Raji (cell line): ENCODE results near the gene CEP295NL.

Experiments used
- POLR2A ChIP-seq: IDR thresholded peaks from 2 replicates; pipeline ENCODE4 v1.6.1; 2011; ENCODE audit warnings: low read depth, low read length, control low read depth; ENCODE audit not compliant: insufficient read depth

CEP295NL gene

DNA sequence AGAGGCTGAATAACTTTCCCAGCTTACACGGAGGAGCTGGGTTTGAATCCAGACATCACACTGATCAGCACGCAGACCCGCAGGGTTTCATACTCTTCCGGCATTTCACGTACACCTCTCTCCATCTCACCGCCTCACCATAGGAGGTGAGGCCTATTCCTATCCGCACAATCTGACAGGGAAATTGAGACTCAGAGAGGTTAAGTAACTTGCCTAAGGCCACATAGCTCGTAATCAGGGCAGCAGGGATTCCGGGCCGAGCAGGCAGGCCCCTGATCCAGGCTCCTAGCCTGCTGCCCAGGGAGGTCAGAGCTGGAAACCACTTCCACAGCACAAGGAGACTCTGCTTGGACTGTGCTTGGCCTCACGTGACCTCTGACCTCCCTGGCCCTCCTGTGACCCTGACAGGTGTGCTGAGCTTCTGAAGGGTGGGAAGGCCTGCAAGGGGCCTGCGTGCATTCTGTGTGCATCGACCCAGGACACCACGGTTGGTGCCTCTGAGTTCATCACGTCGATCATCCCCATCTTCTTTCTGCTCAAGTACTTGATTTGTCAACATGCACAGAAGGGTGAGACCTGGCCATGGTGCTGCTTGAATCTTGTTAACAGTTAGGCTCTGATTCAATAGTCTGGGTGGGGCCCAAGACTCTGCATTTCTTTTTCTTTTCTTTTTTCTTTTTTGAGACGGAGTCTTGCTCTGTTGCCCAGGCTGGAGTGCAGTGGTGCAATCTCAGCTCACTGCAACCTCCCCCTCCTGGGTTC, 4.7 kb downstream of the CEP295NL start:
- no peak for TF ChIP-seq POLR2A

DNA sequence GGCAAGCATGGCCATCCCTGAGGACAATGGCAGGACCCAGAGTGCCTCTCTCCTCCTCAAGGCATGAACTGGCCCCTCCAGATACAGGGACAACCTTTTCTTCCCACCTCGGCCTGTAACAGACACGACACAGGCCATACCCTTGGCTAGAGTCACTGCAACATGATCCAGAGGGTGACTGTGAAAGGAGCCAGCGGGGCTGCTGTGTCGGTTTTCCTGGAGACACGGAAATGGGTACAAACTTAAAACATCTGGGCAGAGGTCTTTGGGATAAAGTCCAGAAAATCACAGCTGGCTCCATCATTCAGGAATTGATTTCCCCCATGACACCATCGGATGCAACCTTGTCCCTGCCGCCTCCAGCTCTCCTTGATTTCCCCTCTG, 5.3 kb downstream of the CEP295NL start:
- no peak for TF ChIP-seq POLR2A

DNA sequence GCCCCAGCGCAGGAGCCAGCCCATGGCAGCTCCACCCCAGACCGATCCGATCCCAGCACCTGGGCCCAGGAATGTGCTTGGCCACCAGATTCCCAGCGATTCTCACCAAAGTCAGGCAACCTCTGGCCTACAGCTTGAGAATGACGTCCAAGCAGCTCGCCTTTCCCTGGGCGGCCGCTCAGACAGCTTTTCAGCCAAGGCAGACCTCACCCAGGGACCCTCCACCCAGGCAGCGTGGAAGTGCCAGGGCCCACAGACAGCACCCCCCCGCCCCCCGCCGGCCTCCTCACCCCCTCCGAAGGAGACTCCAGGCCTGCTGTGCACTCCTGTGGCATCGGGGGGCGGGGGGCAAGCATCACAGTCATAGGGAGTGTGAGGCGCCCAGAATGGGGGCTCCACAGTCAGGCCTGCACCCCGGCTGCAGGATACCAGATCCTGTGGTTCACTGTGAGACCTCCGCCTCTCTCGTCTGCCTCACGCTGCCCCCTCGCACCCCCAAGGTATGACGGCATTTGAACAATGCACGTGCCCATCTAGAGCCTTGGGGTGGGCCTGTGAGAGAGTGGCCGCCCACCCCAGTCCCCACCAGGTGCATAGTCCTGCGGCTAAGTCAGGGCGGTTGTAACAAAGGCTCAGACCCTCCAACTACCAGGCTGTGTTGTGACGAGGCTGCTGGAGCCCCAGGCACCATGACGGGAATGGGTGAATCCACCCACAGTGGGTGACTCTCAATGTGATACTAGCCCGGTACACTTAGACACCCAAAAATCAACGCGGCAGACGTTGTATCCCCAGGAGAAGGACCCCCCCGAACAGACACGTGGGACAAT, 6.0 kb downstream of the CEP295NL start:
- TF ChIP-seq POLR2A = no peak

DNA sequence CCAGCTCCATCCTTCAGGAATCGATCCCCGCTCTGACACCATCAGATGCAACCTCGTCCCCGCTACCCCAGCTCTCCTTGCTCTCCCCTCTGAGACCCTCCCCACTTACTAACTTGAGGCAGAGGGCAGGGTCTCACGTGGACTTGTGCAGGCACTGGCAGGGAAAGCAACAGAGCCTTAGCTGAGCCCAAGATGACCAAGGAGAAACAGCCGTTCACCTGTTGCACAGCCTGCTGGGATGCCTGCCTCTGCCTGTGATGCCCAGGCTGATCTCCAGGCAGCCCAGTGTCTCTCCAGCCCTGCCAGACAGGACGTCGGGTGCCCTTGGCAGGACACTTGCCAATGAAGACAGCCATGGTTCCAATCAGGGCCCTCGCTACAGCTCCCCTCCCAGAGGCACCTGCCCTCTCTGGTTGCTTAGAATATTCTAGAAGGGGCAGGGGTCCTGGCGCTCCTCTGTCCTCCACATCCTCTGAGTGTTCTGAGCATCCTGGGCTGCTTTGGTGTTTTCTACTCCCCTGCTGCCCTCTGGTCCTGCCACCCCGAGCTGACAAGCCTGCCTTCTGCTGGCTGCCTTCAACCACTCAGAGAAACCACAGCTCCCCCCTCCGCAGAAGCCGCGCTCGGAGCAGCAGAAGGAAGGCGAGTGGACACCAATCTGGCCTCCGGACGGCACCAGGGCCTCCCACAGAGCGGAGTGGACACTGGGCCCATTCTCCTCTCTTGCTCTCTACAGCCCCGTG, 6.7 kb downstream of the CEP295NL start:
- TF ChIP-seq POLR2A = no peak

DNA sequence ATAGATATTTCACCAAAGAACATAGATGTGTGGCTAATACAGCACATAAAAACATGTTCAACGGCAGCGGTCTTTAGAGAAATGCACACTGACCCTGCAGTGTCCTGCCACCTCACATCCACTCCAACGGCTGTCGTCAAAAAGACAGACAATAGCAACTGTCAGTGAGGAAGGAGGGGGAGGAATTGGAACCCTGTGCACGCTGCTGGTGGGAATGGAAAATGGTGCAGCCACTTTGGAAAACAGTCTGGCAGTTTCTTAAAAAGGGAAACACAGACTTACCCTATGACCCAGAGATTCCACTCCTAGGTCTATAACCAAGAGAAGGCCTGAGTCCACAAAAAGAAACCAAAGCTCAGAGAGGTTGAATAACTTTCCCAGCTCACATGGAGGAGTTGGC, 7.7 kb downstream of the CEP295NL start:
- TF ChIP-seq POLR2A = no peak

DNA sequence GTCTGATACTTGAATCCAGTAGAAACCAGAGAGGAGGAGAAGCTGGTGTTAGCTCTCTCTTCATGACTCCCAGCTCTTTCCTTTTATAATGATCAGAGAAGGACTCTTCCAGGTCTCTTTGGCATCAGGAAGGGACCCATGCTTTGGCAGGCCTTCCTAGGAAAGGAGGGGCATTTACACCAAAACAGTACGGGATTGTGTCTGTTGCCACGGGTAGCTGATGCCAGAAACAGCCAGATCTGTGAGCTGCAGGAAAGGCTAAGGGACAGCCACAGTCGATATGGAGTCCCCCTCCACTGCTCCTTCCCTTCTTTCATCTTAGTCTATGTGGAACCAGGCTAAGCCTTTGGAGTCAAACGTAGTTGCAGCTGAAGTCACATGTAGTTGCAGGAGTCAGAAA, 9.3 kb downstream of the CEP295NL start:
- no peak for TF ChIP-seq POLR2A

DNA sequence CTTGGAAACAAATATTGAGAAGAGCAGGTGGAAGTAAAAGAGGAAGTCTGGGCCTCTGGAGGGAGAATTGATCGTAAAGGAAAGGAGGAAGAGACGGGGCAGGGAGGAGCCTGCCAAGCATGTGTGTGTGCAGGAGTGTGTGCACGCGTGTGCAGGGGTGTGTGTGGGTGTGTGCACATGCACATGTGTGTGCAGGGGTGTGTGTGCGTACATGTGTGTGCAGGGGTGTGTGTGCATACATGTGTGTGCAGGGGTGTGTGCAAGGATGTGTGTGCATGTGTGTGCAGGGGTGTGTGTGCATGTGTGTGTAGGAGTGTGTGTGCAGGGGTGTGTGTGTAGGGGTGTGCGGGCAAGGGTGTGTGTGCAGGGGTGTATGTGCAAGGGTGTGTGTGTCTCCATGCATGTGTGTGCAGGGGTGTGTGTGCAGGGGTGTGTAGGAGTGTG, 10.0 kb downstream of the CEP295NL start:
- TF ChIP-seq POLR2A = no peak

DNA sequence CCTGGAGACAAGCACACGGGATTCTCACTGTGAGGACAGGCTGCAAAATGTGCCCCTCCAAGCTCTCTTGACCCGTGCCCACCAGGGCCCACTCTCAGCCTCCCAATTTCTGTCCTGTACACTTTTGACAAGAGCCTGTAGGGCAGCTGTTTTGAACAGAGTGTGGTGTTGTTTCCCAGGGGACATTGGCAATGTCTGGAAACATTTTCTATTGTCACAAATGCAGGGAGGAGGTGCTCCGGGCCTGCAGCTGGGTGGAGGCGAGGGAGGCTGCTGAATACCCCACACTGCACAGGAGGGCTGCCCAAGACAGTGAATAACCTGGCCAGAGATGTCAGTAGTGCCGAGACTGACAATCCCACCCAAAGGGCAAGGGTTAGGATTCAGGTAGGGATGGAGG, 10.5 kb downstream of the CEP295NL start:
- TF ChIP-seq POLR2A = no peak

DNA sequence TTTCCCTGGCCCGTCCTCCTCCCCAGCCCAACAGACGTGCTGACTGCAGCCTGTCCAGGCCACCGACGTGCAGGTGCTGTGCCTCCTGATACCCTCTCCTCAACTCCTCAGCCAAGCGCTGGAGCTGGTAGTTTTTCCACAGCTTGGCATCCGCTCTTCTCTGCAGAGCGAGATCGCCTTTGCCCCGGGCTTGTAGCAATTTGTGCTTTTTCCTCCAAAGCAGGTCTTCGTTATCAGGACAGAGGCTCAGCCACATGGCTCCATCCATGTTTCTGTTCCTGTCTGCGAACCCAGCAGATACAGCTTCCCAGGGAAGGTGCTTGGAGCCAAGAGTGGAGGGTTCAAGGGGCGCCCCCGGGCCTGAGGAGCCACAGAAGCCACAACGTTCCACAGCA, 10.9 kb downstream of the CEP295NL start:
- TF ChIP-seq POLR2A = no peak

DNA sequence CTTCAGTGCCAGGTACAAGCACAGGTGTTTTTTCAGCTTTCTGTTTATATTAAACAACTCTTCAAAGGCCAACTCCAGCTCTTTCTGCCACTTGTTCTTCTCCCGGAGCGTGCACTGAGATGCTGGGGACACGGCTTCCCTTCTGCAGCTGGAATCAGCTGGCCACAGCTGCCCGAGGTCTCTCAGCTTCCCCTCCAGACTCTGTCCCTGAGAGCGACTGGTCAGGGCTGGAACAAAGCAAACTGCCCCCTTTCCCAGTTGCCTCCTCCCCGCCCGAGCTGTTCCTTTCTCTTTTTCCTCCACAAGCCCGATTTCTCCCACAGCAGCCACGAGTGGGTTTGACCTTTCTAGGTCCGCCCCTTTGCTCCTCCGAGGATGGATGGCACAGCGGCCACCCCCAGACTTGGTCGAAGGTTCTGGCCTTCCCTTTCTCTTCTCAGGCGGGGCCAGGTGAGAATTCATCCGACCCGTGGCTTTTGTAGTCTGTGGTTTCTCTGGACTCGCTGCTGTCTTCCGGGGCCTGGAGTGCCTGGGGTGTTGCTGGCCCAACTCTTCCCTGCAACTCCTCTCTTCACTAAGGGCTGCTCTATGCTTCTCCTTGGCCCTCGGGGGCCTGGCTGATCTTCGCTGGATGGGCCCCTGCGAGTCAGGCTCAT, 11.5 kb downstream of the CEP295NL start:
- no peak for TF ChIP-seq POLR2A

DNA sequence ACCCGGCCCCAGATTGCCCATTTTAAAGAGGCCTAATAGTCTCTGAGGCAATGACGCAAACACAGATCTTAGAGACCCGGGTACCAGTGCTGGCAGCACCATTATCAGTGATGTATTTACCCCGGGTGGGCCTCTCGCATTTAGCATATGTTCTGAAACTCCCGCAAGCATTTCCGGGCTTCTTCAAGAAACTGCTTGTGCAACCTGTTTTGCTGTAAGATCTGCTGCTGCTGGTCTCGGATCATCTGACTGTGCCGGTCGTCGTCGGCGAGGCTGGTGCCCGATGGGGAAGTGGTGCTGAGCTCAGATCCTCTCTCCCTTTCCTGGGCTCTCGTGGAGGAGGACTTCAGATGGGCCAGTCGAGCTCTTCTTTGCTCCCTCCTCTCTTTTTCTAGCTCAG, 12.5 kb downstream of the CEP295NL start:
- TF ChIP-seq POLR2A = no peak

DNA sequence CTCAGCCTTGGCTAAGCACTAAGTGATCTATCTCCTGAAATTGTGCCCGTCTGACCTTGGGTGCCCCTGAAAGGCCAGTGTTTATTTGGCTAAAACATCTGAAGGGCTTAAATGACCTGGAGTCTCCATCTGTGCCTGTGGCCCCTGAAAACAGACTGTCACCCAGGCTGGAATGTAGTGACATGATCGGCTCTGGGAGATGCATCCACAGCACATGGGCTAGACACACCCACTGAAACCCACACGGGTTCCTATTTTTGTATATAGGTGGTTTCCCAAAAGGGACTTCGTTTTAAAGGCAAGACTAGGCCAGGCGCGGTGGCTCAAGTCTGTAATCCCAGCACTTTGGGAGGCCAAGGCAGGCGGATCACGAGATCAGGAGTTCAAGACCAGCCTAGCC, 13.5 kb downstream of the CEP295NL start:
- no peak for TF ChIP-seq POLR2A

DNA sequence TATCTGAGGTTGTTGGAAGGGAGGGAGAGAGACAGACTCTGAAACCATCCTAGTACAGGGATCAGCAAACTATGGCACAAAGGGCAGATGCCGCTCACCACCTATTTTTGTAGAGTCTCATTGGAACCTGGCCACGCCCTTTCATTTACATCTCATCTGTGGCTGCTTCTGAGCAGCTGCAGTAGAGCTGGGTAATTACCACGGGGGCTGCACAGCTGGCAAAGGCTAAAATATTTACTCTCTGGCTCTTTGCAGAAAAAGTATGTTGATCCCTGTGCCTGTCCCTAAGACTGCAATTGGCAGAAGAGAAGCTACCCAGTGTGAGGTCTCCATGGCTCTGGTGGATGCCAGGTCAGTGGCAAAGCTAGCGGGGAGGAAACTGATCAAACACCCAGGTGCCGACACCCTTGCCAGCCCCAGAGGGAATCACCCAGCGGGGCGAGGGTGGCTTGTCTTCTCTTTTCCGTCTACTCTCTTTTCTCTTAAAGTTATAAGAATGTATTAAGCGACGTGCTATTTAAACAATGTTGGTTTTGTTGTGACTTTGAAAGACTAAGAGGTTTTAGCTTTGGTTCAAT, 14.0 kb downstream of the CEP295NL start:
- no peak for TF ChIP-seq POLR2A

DNA sequence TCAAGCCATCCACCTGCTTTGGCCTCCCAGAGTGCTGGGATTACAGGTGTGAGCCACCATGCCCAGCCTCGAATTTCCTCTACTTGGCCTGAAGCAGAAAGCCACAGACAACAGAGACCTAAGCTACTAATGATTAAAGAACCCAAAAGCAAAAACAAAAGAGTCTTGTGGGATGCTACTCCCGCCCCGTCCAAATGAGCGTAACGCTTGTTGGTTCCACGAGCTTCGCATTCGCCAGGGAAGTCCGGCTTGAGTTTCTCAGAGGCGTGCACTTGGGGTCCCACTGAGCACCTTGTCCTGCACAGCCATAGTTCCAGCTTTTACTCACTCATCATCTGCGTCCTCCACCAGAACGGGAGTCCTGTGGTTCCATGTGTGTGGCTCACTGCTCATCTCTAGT, 16.0 kb downstream of the CEP295NL start:
- TF ChIP-seq POLR2A = no peak

DNA sequence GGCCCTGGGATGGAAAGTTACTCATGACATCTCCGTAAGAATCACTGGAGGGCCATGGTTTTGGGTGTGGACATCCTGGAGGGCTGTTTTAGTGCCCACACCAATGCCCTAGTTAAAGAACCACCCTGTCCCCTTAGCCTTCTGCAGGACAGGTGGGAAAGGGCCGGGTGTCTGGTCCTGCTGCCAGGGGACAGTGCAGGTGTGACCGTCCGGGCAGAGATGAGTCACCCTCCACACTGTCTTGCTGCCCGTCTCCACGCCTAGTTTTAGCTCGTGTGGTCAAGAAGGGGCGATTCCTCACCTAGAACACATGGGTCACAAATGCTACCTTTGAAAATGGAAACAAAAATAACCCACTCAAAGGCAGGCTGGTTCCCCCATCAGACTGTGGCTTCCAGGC, 17.0 kb downstream of the CEP295NL start:
- TF ChIP-seq POLR2A = no peak
